GM21529 (cell line): Measurements from ENCODE around the gene NFKBIZ.

Experiments
- ATAC-seq: cut with Tn5 transposase; IDR thresholded peaks from one replicate; pipeline ENCODE4 v1.9.1; 2021; ENCODE audit not compliant: unreplicated experiment

NFKBIZ gene

DNA sequence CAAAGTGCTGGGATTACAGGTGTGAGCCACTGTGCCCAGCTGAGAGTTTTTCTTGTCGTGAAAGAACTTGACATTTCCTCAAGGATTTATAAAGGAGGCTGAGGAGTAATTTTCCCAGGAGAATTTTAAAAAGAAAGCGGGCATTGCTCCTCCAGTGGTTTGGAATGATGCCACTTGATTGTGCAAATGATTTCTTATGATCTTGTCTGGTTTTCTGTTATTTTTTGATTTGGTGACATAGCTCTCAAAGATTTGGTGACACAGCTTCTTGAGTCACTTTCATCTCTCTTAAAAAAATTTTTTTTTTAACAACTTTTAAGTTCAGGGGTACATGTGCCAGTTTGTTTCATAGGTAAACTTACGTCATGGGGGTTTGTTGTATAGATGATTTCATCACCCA is 24.6 kb upstream of the NFKBIZ start:
- no peak for ATAC-seq

DNA sequence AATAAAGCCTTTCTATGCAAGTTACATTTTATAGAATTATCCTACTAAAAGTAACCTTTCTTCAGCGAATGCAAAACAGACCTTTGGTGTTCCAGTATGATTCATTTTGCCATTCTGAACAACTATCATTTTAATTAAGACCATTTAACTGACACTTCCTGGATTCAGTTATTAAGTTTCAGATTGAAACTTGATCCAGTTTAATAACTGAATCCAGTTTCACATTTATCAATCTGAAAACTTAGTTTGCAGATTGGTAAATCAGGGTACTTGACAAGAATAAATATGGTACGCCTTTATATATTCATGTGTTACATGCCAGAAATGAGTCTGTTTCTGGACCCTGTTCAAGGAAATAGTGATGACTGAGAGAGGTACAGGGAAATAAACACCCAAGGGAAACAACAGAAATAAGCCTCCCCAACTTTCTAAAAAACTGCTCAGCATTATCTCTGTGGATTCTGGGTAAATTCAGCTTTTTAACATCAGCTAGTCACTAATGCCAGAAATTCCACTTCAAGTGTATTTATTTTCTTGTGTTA is 23.3 kb upstream of the NFKBIZ start:
- ATAC-seq = no peak

DNA sequence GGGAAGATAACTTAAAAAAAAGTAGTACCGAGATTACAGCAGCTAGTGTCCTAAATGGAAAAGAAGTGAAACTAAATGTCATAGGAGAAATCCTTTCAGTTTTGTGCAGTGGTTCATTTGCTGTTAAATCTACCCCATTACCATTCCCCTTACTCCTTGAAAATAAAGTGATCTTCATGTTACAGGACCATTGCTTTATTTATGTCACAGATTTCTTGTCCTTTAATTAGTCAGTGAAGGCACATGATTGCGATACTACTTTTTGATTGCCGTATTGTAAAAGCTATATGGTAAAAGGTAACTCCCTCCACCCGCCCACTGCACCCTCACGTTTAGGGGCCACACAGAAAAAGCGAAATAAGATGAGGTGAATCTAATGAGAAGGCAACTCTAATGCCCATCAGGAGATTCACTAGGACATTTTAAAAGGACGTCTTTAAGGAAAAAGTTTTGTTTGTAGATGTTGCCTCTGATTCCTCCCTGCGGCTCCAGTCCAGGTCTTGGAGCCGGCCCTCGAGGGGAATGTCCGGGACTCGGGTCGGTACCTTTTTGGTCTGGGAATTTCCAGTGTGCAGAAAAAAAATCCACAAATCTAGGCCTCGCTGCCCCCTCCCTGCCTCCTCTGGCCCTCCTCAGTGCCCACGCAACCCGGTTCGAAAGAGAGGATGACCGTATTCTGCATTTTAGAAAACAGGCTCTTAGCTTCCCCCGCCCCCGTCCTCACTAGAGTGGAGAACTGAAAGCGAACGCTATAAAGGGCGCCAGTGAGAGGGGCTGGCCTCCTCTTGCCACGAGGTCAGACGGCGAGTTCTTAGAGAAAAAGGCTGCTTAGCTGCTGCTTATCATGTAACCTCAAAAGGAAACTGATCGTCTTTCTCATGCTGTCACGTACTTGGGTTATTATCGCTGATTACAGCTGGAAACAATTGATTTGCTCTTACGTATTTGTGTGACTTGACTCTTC is 21.8 kb upstream of the NFKBIZ start:
- peak; percentile 80 for ATAC-seq

DNA sequence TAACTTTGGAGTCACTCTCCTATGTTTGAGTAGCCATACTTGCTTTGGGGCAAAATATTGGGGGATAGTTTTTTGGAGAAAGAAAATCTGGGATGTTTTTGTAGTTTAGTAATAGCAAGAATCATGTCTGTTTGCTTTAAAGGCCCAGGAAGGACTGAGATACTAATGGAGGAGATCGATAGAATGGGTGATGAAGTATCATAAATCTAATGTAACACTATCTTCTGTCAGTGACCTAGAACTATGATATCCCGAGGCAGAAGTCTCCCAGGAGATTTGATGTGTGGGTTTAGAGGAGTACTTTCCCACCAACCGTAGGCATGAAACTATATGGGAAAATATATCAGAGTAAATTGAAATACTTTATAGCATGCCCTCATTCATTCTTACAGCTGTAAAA is 21.0 kb upstream of the NFKBIZ start:
- no peak for ATAC-seq

DNA sequence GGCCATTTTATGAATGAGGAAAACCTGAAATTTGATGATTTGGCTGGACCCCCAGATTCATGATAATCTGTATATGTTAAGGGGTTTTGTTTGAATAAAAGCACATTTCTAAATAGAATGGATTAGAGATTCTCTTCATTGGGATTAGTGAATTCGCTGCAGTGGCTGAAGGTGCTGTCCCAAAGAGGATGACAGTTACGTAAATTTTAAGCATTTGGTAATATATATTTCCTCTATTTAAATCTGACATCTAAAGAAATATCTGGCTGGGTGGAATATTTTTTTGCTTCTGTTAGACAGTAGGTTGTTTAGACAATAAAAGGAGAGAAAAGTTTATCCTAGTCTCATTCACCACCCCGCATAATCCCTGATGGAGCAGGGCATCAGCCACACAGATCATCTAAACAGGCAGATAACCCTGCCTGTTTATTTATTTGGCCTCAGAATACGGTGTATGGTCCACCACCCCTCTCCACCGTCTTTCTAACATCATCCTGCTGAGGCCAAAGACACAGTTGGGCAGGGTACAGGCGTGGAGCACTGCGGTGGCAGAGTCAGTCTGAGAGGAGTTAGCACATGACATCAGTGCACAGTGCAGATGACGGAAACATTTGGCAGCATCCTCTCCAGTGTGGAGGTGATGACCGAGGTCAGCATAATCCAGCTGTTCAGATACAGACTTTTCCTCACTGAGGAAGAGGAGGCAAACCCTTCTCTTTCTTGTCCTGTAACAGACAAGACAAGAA is 20.4 kb upstream of the NFKBIZ start:
- ATAC-seq = peak; percentile 52

DNA sequence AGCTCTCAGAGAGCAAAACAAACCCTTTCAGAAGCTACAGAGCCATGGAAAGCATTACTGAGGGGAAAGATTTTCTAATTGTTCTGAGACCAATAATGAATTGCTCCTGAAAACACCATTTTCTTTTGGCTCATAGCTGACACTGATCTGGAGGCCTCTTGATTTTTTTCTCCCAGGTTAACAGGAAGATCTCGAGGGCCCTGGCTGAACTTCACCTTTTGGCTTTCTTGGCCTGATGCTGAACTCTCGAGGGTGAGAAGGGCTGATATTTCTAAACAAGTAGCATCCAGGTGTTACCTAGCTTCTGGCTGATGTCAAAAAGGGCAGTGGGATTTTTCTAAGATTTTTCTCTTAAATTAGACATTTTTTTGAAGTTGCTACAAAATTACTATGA is 19.9 kb upstream of the NFKBIZ start:
- no peak for ATAC-seq

DNA sequence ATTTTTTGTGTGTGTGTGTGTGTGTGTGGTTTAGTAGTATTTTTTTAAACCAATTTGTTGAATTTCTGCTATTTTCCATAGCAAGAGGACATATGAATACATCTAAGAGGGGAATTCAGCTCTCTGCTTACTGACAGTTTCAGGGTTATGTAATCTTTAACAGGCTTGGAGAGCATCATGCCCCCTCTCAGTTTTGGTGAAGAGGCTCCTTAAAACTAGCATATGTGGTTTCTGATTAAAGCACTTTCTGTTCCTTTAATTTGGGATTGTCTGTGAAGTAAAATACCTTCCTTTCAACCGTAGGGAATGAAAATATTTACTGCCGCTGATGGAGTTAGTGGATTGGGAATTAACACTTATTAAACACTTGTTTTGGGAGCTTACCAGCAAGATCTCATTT is 19.4 kb upstream of the NFKBIZ start:
- peak; percentile 16 for ATAC-seq

DNA sequence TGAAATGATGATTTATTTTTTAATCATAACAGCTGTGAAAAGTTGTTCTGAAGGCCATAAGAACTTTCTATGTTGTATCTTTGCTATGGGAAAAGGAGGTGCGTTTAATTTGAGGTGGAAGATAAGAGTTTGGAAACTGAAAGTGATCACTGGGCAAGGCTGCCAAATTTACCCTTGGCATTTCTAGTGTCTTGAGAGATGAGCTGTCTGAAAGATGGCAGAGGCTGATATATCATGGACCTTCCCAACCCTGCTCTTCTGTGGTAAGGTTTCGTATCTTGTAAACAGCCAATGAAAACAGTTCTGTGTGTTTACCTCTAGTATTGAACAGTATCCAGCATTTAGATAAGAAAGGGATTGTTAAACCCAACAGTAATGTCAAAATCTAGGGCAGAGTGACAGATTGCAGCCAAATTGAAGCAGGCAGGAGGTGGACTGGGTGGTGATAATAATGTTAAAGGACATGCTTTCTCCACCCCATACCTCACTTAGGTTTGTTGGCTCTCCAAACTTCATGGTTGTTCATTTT is 15.8 kb upstream of the NFKBIZ start:
- ATAC-seq = no peak

DNA sequence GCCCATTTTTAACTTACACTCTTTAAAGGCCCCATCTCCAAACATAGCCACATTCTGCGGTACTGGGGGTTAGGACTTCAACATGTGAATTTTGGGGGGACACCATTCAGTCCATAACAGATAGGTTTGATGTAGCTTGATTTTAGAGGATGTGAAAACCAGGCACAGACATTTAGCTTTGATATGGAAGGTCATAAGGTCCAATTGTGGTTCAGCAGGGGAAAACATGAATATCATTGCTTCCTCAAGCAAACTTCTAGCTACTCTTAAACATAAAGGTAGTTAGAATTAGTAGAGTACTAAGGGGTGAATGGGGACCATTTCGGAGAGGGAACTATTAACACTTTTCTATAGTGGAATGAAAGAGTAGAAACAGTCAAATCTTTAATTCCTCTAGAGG is 13.6 kb upstream of the NFKBIZ start:
- no peak for ATAC-seq

DNA sequence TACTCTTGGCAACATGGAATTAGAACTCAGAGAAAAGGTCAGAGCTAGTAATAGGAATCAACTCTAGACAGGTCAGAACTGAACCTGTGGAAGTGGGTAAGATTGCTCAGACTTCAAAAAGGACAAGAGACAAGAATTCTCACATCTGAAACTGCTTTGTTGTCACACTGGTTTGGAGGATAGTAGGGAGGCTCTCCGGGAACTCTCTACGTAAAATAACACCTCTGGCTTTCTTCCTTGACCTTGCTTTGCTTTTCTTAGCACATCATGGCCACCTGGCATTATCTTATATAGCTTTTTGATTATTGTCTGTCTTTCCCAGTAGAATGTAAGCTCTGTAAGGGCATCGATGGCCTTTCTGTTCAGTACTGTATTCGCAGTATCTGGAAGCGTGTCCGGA is 13.2 kb upstream of the NFKBIZ start:
- no peak for ATAC-seq

DNA sequence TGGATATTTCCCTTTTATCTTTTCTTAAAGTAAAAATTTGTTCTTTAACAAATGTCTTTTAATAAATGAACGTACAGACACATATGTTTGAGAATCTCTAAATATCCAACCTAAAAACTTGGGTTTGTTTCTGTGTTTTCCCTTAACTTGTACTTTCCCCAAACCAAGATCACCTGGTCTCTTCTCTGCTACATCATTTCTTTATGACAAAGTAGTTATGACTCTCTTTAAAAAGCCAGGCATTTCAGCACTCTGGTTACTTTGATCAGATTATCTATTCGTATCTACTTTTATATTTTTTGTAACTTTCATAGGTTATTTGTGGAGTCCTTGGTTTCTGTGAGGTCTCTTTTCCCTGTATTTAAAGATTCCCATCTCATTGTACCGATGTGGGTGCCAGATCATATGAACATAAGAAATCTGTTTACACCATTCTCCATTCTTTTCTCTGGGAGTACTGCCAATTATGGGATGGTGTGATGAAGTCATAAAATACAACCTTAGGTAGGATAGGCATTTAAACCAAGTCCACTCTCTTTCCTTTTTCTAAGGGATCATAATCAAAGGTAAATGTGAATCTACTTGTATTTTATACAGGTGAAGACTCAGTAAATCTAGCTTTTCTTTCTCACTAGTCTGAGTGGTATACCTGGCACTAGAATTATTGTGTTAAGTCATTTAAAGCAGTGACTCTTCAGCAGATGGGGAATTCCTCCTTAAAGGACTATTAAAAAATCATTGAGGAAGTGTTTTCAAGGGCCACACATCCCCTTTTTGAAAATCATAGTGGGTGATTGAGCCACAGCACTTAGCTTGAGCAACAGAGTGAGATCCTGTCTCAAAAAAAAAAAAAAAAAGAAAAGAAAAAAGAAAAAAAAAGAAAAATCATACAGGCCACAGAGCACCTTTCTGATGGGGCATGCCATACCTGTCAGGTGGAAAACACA is 12.4 kb upstream of the NFKBIZ start:
- ATAC-seq = peak; percentile 45

DNA sequence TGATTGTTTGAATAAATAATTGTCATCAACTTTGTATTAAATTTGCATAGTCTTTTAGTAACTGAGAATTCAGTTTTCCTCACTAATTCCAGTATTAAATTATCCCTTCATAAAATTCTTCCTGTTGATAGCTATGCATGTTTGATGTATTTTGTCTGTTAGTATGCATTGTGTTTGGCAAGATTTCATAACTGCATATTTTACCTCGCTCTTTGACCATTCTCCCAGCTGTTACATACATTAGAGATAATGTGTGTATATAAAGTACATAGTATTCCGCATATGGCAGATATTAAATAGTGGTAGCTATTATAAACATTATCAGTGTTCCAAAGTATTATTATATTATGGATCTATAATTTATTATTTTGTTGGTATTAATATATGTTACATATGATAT is 10.6 kb upstream of the NFKBIZ start:
- ATAC-seq = no peak

DNA sequence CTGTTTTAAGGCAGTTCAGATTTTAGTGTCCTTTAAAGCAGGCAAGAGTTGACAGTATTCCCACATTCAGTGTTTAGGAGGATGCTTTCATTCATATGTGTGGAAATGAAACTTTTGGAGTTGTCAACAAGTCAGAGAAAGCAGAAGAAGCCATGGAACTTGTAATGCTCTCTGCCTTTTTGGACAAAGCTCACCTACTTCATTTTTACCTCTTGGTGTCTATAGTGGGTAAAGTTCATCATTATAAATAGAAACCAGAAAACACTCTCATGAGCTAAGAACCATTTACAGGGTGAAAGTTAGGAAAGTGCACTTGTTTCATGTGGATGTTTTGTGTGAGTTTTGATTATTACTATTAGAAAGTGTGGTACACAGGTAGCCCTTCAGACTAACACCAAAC is 9.2 kb upstream of the NFKBIZ start:
- ATAC-seq = no peak

DNA sequence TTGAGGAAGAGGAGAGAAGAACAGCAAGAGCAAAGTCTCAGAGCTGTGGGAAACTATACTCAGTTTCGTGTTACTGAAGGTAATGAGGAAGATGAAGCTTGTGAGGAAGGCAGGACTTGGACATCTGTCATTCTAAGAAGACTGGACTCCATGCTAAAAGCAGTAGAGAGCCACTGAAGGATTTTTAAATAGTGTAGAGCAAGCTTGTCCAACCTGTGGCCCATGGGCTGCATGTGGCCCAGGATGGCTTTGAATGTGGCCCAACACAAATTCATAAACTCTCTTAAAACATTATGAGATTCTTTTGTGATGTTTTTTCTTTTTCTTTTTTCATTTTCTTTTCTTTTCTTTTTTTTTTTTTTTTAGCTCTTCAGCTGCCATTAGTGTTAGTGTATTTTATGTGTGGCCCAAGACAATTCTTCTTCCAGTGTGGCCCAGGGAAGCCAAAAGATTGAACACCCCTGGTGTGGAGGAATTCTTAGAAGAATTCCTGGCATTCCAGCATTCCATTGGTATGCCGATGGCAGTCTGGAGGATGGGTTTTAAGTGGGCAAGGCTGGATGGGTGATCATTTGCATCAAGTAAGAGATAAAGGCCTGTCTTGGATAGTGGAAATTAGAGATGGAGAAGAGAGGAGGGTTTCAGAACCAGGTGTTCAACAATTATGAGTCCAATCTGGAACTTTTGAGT is 6.9 kb upstream of the NFKBIZ start:
- ATAC-seq = no peak

DNA sequence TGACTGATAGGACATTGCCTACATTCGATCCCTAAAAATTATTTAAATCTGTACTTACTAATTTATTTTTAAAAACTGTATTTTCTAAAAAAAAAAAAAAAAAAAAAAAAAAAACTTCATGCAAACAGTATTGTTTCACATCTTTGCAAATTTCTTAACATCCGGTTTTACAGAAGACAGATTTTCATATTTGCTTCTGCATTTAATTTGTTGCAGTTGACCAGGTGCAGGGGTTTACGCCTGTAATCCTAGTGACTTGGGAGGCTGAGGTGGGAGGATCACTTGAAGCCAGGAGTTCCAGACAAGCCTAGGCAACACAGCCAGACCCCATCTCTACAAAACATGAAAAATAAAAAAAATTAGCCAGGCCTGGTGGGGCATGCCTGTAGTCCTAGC is 6.4 kb upstream of the NFKBIZ start:
- no peak for ATAC-seq

DNA sequence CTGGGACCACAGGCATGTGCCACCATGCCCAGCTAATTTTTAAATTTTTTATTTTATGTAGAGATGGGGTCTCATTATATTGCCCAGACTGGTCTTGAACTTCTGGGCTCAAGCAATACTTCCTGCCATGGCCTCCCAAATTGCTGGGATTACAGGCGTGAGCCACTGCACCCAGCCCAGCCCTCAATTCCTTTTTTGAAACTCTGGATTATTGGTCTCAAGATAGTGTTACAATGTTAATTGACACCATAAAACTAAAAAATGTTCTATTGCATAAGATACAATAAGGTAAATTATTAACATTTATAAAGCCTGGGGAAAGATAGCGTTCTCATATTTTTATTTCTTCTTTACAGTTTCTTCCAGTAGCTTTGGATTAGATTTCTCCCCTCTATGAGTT is 3.9 kb upstream of the NFKBIZ start:
- ATAC-seq = no peak

DNA sequence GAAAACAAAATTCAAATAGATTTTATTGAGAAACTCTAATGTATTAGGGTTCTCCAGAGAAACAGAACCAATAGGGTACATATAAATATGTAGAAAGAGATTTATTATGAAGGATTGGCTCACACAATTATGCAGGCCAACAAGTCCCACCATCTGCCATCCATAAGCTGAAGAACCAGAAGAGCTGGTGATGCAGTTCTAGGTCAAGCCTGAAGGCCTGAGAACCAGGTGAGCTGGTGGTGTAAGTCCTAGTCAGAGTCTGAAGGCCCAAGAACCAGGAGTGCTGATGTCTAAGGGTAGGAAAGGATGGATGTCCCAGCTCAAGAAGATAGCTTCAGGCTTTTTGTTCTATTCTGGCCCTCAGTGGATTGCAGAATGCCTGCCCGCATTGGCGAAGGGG is 2.6 kb upstream of the NFKBIZ start:
- no peak for ATAC-seq

DNA sequence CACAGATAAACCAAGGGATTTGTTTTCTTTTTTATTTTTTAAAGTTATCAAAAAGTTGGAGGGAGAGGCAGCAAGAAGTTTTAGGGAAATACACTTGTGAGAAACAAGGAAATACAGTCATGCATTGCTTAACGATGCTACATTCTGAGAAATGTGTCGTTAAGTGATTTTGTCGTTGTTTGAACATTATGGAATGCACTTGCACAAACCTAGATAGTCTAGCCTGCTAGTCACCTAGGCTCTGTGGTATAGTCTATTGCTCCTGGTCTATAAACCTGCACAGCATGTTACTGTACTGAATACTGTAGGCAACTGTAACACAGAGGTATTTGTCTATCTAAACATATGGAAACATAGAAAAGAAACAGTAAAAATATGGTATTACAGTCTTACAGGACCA is 2.0 kb upstream of the NFKBIZ start:
- no peak for ATAC-seq

DNA sequence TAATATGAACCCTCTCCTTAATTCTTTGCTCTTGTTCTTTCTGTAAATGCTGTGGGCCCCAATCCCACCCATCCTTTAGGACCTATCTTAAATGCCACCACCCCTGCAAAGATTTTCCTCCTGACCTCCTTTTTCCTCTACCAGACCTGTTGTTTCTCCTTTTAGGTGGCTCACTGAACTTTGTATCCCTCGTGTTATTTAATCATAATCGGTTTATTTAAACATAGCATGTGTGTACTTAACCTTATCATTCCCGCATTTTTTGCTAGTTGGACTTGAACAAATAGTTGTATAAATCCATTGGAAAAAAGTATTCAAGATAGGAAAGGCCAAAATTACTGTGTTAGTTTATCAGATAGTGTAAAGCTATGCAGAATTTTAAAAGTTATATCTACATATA is 988 bp upstream of the NFKBIZ start:
- ATAC-seq = no peak

DNA sequence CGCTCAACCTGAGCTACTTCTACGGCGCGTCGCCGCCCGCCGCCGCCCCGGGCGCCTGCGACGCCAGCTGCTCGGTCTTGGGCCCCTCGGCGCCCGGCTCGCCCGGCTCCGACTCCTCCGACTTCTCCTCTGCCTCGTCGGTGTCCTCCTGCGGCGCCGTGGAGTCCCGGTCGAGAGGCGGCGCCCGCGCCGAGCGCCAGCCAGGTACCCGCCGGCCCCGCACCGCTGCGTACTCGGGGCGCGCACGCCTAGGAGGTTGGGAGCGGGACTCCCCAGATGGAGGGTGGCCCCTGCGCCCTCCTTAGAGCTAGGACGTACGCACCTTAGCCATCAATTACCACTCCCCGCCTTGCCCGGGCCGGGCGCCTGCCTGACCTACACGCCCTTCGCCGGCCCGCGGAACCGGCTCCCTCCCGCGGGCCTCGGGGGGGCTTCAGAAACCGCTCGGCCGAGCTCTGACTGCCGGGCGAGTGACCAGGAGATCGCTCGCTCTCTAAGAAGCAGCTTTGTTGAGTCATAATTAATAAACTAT is 466 bp downstream of the NFKBIZ start:
- peak; percentile 28 for ATAC-seq
